Ramos (cell line): ENCODE measurements around the gene GPR4.
"Not testable (repeated sequence)": the region's sequence is repeated elsewhere in the genome, so short reads cannot be mapped to it uniquely, and the experiment has no call there.

ENCODE experiments used
- in situ Hi-C: fragments of 300-500 bp; cut with MboI; formaldehyde crosslinking; loops from one replicate; pipeline ENCODE4 v1.14.3; 2022; ENCODE audit warnings: low sequenced_read_pairs; ENCODE audit not compliant: unreplicated experiment

Gene GPR4

DNA sequence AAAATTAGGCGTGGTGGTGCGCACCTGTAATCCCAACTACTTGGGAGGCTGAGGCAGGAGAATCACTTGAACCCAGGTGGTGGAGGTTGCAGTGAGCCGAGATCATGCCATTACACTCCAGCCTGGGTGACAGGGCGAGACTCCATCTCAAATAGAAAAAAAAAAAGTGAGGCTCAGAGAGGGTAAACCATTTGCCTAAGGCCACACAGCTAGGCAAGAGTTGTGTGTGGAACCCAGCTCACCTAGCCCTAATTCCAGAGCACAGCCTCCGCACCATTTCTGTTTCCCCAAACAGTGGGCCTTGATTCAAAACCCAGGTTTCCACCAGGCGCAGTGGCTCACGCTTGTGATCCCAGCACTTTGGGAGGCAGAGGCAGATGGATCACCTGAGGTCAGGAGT is 26.2 kb upstream of the GPR4 start:
- in situ Hi-C loops = not testable (repeated sequence)

GRCh38 chr19:45623984-45624383 is 22.0 kb upstream of the GPR4 start:
- in situ Hi-C loops = no loop called here

- in situ Hi-C loops = no loop called here
Observed at GRCh38 chr19:45621976-45622503, 20.0 kb upstream of the GPR4 start.

GRCh38 chr19:45621389-45621788 is 19.4 kb upstream of the GPR4 start:
- in situ Hi-C loops = no loop called here

DNA sequence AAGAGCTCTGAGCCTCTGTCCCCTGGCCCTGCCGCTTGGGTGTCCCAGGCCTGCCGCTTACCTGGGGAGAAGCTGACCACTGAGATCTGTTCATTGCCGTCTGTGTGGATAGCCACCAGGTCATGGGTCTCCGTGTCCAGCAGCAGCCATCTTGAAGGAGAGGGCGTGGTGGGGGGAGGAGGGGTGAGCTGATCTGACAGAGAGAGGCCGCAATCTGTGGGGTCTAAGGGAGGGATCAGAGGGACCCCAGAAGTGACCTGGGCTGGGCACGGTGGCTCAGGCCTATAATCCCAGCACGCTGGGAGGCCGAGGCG is 14.6 kb upstream of the GPR4 start:
- in situ Hi-C loops = no loop called here

- in situ Hi-C loops = no loop called here
Observed at GRCh38 chr19:45615795-45616703, 14.0 kb upstream of the GPR4 start.

DNA sequence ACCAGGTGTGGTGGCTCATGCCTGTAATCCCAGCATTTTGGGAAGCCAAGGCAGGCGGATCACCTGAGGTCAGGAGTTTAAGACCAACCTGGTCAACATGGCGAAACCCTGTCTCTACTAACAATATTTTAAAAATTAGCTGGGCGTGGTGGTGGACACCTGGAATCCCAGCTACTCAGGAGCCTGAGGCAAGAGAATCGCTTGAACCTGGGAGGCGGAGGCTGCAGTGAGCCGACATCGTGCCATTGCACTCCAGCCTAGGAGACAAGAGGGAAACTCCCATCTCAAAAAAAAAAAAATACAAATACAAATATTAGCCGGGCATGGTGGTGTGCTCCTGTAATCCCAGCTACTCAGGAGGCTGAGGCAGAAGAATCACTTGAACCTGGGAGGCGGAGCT is 13.0 kb upstream of the GPR4 start:
- in situ Hi-C loops = not testable (repeated sequence)

- in situ Hi-C loops = no loop called here
Observed at GRCh38 chr19:45613926-45614725, 12.1 kb upstream of the GPR4 start.

DNA sequence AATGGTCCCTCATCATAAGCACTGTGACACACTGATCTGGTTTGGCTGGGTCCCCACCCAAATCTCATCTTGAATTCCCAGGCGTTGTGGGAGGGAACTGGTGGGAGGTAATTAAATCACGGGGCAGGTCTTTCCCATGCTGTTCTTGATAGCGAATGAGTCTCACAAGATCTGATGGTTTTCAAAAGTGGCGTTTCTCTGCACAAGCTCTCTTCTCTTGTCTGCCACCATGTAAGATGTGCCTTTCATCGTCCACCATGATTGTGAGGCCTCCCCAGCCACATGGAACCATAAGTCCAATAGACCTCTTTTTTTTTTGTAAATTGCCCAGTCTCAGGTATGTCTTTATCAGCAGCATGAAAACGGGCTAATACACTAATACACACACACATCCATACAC is 6.9 kb upstream of the GPR4 start:
- in situ Hi-C loops = no loop called here

- in situ Hi-C loops = no loop called here
Observed at GRCh38 chr19:45607071-45608029, 5.3 kb upstream of the GPR4 start.

- in situ Hi-C loops = no loop called here
Observed at GRCh38 chr19:45601115-45601514, 897 bp downstream of the GPR4 start.

DNA sequence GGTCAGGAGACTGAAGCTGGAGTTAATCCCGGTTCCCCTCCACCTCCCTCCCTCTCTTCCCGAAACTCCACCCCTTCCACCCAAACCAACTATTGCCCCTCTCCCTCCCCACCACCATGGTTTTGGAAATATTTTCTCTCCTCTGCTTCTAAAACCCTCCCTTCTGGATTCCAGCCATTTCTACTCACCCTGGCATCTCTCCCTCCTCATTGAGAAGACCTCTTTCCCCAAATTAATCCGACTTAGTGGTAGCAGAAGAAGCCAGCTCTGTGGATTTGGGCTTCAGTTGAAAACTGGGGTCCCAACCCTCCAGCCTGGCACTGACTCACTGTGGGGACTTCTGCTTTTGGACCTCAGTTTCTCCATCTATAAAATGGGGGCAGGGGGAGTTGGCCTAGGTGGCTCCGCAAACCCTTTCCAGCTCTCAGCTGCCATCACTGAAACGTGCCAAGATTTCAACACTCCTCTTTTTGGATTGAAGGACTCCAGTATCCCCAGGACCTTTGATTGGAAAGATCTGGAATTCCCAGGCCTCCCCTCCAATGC is 1.6 kb downstream of the GPR4 start:
- in situ Hi-C loops = no loop called here

- in situ Hi-C loops = no loop called here
Observed at GRCh38 chr19:45599286-45599685, 2.7 kb downstream of the GPR4 start.

GRCh38 chr19:45598267-45599001 is 3.6 kb downstream of the GPR4 start:
- in situ Hi-C loops = no loop called here

DNA sequence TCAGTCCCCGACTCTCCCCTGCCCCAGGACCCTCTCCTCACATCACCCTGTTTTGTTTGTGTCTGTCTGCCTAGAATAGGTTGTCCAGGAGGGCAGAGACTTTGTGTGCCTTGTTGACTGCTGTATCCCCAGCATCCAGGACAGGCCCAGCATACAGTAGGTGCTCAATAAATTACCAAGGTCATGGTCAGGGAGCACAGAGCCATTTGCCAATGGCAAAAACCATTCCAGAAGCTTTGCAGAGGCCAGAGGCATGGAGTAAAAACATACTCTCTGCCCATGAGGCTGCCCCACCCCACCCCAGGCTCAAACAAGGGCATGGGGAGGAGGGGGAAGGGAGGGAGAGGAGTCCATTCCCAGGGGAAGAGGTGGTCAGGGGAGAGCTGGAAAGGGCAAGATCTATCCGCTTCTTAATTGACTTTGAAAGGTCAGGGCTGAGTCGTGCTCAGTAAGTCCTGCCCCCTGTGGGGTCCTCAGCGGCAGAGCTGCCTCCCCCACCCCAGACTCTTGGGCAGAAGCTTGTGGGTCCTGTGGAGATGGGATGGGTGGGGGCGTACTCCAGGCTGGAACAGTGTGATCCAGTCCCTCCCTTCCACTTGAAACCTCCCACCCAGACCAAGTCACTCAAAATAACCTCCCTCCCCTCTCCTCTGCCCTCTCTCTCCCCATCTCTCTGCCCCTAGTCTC is 4.4 kb downstream of the GPR4 start:
- in situ Hi-C loops = no loop called here

DNA sequence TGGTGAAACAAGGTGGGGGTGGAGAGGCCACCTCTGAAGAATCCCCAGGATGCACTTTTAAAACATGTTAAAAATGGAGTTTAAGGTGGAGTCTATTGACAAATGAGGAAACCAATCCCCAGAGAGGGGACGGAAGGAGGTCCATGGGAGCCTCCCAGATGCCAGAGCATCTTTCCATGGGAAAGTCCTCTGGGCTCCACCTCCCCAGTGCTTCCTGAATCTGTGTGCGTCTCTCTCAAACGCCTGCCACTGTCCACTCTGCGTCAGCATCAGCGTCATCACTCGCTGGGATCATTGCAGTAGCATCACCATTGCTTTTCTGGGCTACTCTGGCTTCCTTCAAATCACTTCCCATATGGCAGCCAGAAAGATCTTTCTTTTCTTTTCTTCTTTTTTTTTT is 6.2 kb downstream of the GPR4 start:
- in situ Hi-C loops = no loop called here

DNA sequence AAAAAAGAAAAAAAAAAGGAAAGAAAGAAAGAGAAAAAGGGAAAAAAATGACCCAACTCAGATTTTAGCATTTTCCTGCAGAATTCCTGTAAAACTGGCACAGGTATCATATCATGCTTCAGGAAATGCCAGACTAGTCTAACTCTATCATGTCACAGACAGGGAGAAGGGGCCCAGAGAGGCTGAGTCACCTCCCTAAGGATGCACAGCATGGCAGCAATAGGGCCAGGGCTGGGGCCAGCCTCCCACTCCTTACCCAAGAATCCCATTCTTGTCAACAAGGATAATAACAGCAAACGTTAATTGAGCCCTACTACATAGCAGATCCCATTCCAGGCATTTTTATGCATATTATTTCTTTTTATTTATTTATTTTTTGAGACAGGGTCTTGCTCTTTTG is 8.5 kb downstream of the GPR4 start:
- in situ Hi-C loops = no loop called here

- in situ Hi-C loops = no loop called here
Observed at GRCh38 chr19:45592366-45592765, 9.6 kb downstream of the GPR4 start.

- in situ Hi-C loops = no loop called here
Observed at GRCh38 chr19:45591638-45592005, 10.4 kb downstream of the GPR4 start.
